ENCODE measurements around the gene CSGALNACT2.
"Not testable (repeated sequence)": the region's sequence is repeated elsewhere in the genome, so short reads cannot be mapped to it uniquely, and the experiment has no call there.

CSGALNACT2 gene

DNA sequence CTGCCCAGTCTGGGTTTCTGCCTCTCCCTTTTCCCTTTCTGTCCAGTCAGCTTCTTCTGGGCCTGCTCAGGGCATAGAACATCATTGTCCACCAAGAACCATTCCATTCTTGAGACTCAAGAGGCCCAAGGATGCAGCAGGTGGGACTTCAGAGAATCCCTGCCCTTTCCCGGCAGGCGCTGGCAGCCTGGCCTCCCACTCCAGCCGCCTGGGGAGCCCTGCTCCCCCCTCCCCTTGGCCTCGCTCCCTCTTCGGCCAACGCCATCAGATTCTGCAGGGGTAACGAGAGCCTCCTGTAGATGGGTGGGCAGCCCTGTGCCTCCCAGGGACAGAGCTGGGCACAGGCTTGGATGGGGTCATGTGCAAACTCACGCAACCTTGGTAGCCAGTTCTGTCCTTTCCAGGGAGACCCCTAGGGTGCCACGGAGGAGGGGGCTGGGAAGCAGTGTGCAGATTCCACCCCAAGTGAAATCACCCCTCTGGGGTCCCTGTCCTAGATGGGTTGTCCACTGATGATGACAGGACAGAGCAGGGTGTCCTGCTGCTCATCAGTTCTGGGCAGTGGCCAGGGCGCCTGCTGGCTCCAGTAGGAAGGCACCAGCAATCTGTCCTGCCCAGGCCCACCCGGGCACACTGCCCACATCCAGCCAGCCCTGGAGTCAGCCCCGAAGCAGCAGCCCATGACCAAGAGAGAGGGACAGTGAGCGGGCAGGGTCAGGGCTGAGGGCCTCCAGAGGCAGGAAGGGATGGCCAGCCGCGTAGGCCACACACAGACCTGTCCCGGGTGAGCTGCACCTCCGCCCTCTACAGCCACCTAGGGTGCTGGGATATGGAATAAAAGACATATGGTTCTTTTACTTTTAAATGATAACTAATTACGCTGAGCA is 80.9 kb downstream of the CSGALNACT2 start:
- no peak for DNase-seq

GRCh38 chr10:43219848-43220247 is 81.6 kb downstream of the CSGALNACT2 start:
- no peak for DNase-seq

GRCh38 chr10:43220251-43220650 is 82.0 kb downstream of the CSGALNACT2 start:
- not testable (repeated sequence) for DNase-seq

GRCh38 chr10:43220657-43221418 is 82.6 kb downstream of the CSGALNACT2 start:
- no peak for DNase-seq

- DNase-seq = no peak
Measured at GRCh38 chr10:43221419-43222209, 83.4 kb downstream of the CSGALNACT2 start.

DNA sequence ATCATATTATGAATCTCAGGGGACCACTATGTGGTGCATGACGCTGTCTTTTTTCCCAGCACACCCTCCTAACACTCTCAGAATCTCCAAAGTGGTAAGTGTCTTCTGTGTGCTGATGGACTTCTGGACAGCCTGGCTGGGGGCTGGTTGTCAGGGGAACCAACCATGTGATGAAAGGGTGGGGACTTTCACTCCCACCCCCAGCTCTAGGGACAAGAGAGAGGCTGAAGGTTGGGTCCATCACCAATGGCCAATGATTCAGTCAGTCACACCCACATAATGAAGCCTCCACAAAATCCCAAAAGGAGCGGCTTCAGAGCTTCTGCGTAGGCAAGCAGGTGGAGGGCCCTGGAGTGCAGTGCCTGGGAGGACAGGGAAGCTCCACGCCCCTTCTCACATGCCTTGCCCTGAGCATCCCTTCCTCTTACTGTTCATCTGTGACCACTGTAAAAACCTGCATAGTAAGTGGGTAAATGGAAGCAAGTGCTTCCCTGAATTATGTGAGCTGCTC is 84.0 kb downstream of the CSGALNACT2 start:
- DNase-seq = no peak

DNA sequence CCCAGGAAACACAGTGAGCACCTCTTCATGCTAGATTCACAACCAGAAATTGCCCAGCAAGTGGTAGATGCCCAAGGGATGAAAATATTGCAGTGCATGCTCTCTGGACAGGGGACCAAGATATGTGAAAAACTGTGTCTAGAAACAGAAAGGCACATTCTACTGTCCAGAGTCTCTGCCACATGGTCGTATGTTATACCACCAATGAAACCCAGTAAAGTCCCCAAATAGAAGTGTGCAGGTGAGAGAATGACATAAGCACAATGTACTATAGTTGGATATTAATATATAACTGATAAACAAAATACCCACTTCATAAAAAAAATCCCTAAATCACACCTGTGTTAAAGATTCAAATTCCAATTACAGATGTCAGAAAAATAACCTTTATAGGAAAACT is 84.8 kb downstream of the CSGALNACT2 start:
- DNase-seq = no peak

DNA sequence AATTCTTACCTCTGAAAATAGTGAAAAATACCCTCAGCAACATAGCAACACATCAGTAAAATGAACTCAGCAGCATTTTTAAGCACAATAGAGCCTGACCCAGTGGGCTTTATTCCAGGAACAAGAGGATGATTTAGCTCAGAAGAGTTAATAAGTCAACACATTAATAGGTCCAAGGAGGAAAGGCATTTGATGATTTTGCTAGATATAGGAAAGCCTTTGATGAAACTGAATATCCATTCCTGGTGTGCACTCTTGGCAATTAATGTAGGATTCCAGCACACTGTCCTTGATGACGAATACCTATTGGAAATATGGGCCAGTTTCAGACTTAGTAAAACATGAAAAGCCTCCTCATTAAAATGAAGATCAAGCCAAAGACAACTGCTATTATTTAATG is 86.1 kb downstream of the CSGALNACT2 start:
- no peak for DNase-seq

GRCh38 chr10:43225004-43225786 is 87.0 kb downstream of the CSGALNACT2 start:
- DNase-seq = no peak

DNA sequence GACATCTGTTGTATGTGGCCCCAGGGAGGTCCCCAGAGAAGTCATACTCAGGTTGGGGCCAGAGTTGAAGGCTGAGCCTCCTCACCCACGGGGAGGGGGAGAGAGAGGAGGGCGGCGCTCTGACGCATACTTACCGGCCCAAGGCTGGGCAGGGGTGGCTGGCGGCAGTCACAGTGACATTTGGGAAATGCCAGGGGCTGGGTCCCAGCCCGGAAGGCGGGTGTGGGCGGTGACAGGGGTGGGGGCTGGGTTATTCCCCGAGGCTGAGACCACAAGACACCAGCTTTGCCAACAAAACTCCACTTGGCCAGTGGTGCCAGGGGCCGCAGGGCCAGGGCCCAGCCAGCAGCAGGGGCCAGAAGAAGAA is 87.5 kb downstream of the CSGALNACT2 start:
- DNase-seq = no peak

DNA sequence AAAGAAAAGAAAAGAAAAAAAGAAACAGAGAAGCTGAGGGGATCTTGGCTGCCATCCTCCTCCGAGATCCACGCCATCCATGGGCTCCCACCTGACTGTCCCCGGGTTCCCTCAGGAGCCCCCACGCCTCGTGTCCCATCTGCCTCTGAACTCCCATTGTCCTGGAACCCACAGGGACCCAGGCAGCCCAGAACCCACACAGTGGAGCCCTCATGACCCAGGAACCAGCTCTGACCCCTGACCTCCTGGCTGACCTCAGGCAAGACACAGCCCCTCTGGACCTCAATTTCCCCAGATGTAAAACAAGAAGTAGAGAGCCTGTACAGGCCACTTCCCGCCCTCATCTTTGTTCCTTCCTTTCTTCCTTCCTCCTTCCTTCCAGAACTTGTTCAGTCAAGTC is 88.2 kb downstream of the CSGALNACT2 start:
- DNase-seq = no peak

DNA sequence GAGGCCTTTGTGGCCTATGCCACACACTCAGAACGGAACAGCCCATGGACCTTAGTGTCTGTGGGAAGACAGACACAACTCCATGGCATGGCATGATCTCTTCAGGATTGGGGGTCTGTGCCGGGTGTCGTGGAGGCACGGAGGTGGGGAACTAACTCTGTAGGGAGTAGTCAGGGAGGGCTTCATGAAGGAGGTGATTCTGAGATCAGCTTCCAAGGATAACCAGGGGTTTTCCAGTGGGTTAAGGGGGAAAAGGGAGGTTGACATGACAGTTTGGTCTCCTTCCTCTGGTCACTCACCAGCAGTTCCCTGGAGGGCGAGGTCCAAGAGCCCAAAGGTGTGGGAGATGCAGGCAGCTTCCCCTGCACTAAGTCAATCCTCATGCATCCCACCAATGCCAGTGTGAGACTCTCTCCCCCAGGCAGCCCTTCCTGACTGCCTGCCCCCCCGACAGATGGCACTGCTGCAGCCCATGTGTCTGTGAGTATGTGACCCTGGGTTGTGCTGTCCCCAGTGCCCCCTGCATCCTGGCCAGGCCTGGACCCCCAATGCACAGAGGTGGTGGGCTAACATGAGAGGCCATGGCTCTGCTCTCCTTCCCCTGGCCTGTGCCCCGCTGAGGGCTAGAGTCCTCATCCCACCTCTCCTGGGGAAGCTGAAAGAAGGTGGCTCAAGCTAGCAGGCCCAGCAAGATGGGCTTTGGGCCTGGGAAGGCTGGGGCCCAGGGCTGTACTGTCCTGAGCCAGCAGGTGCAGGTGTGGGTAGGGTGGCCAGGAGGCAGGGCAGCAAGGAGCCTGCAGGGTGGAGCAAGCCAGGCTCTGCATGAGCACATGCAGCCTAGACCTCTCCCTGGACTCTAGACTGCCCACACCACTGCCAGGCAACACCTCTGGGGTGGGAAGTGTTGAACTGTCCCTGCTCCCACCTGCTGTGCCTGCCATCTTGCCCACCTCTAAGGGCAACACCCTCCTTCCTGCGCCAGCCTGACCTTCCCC is 88.9 kb downstream of the CSGALNACT2 start:
- no peak for DNase-seq

DNA sequence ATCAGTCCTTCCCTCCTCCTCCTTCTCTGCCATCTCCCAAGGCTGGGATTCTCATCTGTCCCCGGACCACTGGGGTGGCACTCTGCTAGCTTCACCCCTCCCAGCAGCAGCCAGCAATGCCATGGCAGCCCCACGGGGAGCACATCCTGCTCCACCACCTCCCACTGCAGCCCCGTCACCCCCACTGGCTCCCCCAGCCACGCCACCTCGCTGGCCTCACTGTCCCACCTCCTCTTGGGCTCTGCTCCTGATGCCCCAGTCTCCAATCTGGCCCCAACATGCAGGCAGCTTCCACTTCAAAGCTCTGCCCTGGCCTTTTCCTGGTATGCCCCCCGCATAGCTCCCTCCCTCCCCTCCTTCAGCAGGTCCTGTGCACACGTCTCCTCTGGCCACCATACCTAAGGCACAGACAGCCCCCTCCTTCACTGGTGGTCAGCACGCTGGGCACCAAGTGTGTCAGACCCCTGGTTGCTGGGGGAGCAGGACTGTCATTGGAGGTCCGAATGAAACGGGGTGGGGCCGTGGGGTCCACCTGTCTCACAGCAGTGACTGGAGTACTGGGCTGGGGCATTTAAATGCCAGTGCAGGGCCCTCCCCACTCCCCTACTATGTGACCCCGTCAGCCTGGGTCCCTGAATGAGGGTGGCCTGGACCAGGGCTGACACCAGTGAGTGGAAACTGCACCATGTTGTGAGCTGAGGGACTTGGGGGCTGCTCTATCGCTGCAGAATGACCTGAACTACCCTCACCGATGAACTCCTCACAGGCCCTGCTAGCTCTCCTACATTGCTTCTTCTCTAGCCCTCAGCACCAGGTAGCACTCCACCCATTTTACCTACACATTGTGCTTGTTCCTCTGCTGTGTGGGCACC is 89.9 kb downstream of the CSGALNACT2 start:
- no peak for DNase-seq

DNA sequence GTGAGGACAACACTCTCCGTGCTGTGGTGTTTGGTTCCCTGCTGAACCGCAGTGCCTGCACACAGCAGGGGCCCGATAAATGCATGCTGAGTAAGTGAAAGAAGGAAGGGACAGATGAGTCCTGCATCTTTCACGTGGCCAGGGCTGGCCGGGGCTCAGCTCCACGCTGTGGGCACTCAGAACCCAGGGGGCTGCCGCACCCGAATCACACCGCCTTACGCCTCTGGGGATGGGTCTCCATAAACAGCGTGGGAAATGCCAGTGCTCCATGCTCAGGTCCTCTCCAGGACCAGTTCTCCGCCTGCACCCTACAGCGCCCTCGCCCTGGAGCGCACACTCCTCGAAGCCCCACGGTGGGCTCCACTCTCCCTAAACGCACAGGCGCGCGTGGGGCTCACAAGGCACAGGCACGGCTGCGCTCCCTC is 90.5 kb downstream of the CSGALNACT2 start:
- no peak for DNase-seq

- no peak for DNase-seq
Measured at GRCh38 chr10:43229208-43230061, 91.2 kb downstream of the CSGALNACT2 start.

DNA sequence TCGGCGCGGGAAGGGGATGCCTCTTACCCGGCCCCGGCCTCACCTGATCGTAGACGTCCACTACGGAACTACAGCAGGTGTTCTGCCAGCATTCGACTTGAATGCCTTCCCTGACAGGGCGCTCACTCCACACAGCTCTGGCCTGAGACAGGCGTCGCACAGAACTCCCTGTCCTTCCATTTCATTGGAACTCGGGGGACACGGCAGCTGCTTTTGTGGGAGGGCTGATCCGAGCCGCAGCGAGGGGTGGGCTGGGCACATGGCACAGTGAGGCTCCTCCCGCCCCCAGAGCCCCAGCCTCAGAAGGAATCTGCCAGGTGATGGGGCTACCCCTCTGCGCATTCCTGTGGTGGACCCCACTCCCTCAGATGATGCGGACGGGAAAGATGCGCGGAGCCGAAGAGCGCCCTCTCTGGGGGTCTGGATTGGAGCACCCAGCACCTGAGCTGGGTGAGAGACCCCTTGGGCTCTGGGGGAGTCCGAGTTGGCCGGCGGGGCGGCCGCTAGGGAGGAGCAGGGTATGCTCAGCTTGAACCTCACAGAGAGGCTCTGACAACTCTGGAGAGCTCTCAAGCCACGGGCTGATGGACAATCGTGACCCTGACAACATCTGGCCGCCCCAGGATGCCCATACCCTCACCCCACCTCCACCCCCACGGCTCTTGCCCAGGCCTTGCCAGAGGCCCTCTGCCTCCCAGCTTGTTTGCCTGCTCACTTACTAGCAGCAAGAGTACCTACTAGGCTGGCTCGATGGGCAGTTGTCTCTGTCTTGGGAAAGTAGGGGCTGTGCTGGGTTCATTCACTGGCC is 92.1 kb downstream of the CSGALNACT2 start:
- DNase-seq = no peak

DNA sequence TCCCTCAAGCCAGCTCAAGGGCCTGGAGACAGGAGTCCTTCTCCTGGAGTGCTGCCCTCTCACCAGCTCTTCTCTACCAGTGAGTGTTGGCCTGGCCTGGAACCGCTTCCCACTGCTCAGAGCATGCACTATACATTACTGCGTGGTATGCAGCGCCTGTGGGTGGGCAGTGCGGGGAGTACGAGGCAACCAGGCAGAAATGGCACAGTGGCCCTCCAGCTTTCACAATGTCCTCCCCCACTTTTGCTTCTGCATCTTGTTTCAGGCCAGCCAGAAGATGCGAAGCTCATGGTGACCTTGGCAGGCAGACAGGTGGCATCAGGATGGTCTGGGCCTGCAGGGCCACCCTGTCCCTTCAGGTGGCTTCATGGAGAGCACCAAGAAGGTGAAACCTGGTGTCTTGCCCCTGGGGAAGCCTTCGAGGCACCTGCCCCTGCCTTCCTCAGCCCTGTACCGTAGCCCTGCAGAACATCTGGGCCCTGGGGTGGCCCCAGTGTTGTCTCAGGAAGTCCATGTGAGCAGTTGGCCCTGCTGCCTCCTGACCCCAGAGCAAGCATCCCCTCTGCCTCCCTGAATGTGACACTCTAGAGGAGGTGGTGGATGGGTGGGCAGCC is 92.8 kb downstream of the CSGALNACT2 start:
- DNase-seq = no peak

All from NCI-H2029 (cell line).